ENCODE results near the gene NTN1. TPM values are rescaled to one million over a fixed set of nuclear protein-coding genes. Genes with fewer than 3 reads are reported as not detected.

NTN1 gene
- total and polyA plus RNA-seq, 8 donors: 2.0 to 12.9 (median 9.0) TPM

GRCh38 chr17:9050801-9051401 is 29.6 kb downstream of the NTN1 start:
- H3K9me3 ChIP-seq: peaks cover 0 to 9% of the 10 kb centered on the region in 2 donors
- no peaks in the 10 kb centered on the region for H3K4me1 ChIP-seq
- ATAC-seq (peak; percentile 96), DNase-seq (peak in 1 of 4 donors; percentile 41)
- no peak overlapping the region for H3K4me3 ChIP-seq
- intact Hi-C loops (cut with DNase I): no loop called here
- H3K27ac ChIP-seq: no peak overlapping the region
- no peaks in the 10 kb centered on the region for H3K27me3 ChIP-seq
- no peak for TF ChIP-seq CTCF (IDR thresholded peaks at IDR 0.05)
- H3K36me3 ChIP-seq: no peaks in the 10 kb centered on the region

- Histone ChIP-seq H3K9me3 (peaks cover 0 to 9% of the 10 kb centered on the region in 2 donors), H3K27me3 (no peaks in the 10 kb centered on the region), H3K4me1 (no peaks in the 10 kb centered on the region), H3K36me3 (no peaks in the 10 kb centered on the region), H3K27ac (no peak overlapping the region), H3K4me3 (no peak overlapping the region)
- intact Hi-C loops (cut with DNase I): no loop called here
- no peak for TF ChIP-seq CTCF (IDR thresholded peaks at IDR 0.05)
- DNase-seq (no peak), ATAC-seq (no peak)
Observed at GRCh38 chr17:9051561-9051960, 30.3 kb downstream of the NTN1 start.

- H3K36me3 ChIP-seq: no peaks in the 10 kb centered on the region
- no peaks in the 10 kb centered on the region for H3K27me3 ChIP-seq
- peaks cover 0 to 9% of the 10 kb centered on the region in 2 donors for H3K9me3 ChIP-seq
- H3K27ac ChIP-seq: no peak overlapping the region
- ATAC-seq: no peak
- intact Hi-C loops (cut with DNase I): no loop called here
- no peak overlapping the region for H3K4me3 ChIP-seq
- no peak for TF ChIP-seq CTCF (IDR thresholded peaks at IDR 0.05)
- DNase-seq: peak in 2 of 4 donors; percentile 63 to 67
- H3K4me1 ChIP-seq: no peaks in the 10 kb centered on the region
Observed at GRCh38 chr17:9052921-9053320, 31.6 kb downstream of the NTN1 start.

GRCh38 chr17:9053406-9053805 is 32.1 kb downstream of the NTN1 start:
- intact Hi-C loops (cut with DNase I): no loop called here
- Histone ChIP-seq H3K4me3 (no peak overlapping the region), H3K4me1 (no peaks in the 10 kb centered on the region), H3K27ac (no peak overlapping the region), H3K36me3 (no peaks in the 10 kb centered on the region), H3K9me3 (peaks cover 0 to 5% of the 10 kb centered on the region in 2 donors), H3K27me3 (no peaks in the 10 kb centered on the region)
- ATAC-seq (no peak), DNase-seq (no peak)
- TF ChIP-seq CTCF (IDR thresholded peaks at IDR 0.05): no peak

GRCh38 chr17:9054126-9054975 is 33.0 kb downstream of the NTN1 start:
- H3K27ac ChIP-seq: no peak overlapping the region
- ATAC-seq (no peak), DNase-seq (no peak)
- no peaks in the 10 kb centered on the region for H3K4me1 ChIP-seq
- no peaks in the 10 kb centered on the region for H3K9me3 ChIP-seq
- H3K27me3 ChIP-seq: no peaks in the 10 kb centered on the region
- no peak overlapping the region for H3K4me3 ChIP-seq
- intact Hi-C loops (cut with DNase I): no loop called here
- no peak for TF ChIP-seq CTCF (IDR thresholded peaks at IDR 0.05)
- no peaks in the 10 kb centered on the region for H3K36me3 ChIP-seq
